Neural cell (in vitro differentiated cells): ENCODE results near the gene MOGAT1. TPM values are rescaled to one million over a fixed set of nuclear protein-coding genes. Genes with fewer than 3 reads are reported as not detected.

Experiments used
- H2AFZ ChIP-seq: fragments of 200-600, 300-800 bp; sonication (generic), shearing (Covaris generic); 2 replicates; pipeline ENCODE4 v1.6.0; 2014; ENCODE audit warnings: low read depth, mild to moderate bottlenecking, antibody characterized with exemption, low read length, moderate library complexity
- H3F3A ChIP-seq: fragments of 200-600 bp; shearing (Covaris generic); 2 replicates; pipeline ENCODE4 v1.6.1; 2016; ENCODE audit warnings: mild to moderate bottlenecking, moderate library complexity, mixed read lengths, antibody characterized with exemption, low read length; ENCODE audit not compliant: insufficient read depth, poor library complexity, severe bottlenecking
- H3K27ac ChIP-seq: fragments of 200-600, 300-800 bp; sonication (generic), shearing (Covaris generic); 2 replicates; pipeline ENCODE4 v1.5.1; 2014; ENCODE audit warnings: mild to moderate bottlenecking, low read length, moderate library complexity
- H3K27me3 ChIP-seq: fragments of 300-800, 200-600 bp; sonication (generic), shearing (Covaris generic); 2 replicates; pipeline ENCODE4 v1.6.0; 2014; ENCODE audit warnings: mild to moderate bottlenecking, low read depth, low read length, moderate library complexity; ENCODE audit not compliant: insufficient read depth
- H3K36me3 ChIP-seq: fragments of 300-800, 200-600 bp; sonication (generic), shearing (Covaris generic); 2 replicates; pipeline ENCODE4 v1.5.1; 2014; ENCODE audit warnings: mild to moderate bottlenecking, antibody characterized with exemption, low read length, moderate library complexity; ENCODE audit not compliant: insufficient read depth
- H3K4me2 ChIP-seq: fragments of 300-800, 200-600 bp; sonication (generic), shearing (Covaris generic); 2 replicates; pipeline ENCODE4 v1.6.0; 2014; ENCODE audit warnings: mild to moderate bottlenecking, low read length
- H3K4me3 ChIP-seq: fragments of 300-800, 200-600 bp; sonication (generic), shearing (Covaris generic); 2 replicates; pipeline ENCODE4 v1.5.1; 2014; ENCODE audit warnings: mild to moderate bottlenecking, low read length, moderate library complexity
- H3K79me2 ChIP-seq: fragments of 200-600 bp; shearing (Covaris generic); replicated peaks from 2 replicates; pipeline ENCODE4 v1.6.0; 2014; ENCODE audit warnings: mild to moderate bottlenecking, low read length, moderate library complexity; ENCODE audit not compliant: insufficient read depth
- H3K9ac ChIP-seq: fragments of 300-800, 200-600 bp; sonication (generic), shearing (Covaris generic); 2 replicates; pipeline ENCODE4 v1.6.1; 2016; ENCODE audit warnings: mild to moderate bottlenecking, low read length, mixed read lengths
- H3K9me2 ChIP-seq: fragments of 200-600 bp; shearing (Covaris generic); 2 replicates; pipeline ENCODE4 v1.6.1; 2016; ENCODE audit warnings: mild to moderate bottlenecking, low read length, mixed read lengths; ENCODE audit not compliant: insufficient read depth
- H3K9me3 ChIP-seq: fragments of 200-600, 300-800 bp; sonication (generic), shearing (Covaris generic); 2 replicates; pipeline ENCODE4 v1.6.1; 2016; ENCODE audit warnings: mild to moderate bottlenecking, mixed run types, low read length, moderate library complexity, mixed read lengths
- H4K20me1 ChIP-seq: fragments of 200-600 bp; shearing (Covaris generic); 2 replicates; pipeline ENCODE4 v1.6.1; 2016; ENCODE audit warnings: mild to moderate bottlenecking, mixed run types; ENCODE audit not compliant: insufficient read depth
- EP300 ChIP-seq: fragments of 450-650 bp; conservative IDR thresholded peaks from 2 replicates; pipeline ENCODE4 v1.6.1; 2014; ENCODE audit warnings: antibody characterized with exemption, mild to moderate bottlenecking, moderate library complexity; ENCODE audit not compliant: poor library complexity, severe bottlenecking
- EZH2 ChIP-seq: fragments of 200-600, 300-800 bp; shearing (Covaris generic), sonication (generic); IDR thresholded peaks from 2 replicates; pipeline ENCODE4 v1.6.1; 2014; ENCODE audit warnings: antibody characterized with exemption, low read length, borderline replicate concordance, mild to moderate bottlenecking; ENCODE audit not compliant: insufficient read depth, poor library complexity, severe bottlenecking
- MXI1 ChIP-seq: fragments of 450-650 bp; conservative IDR thresholded peaks from 2 replicates; pipeline ENCODE4 v1.6.1; 2014; ENCODE audit warnings: antibody characterized with exemption, mild to moderate bottlenecking; ENCODE audit not compliant: poor library complexity, severe bottlenecking
- POLR2AphosphoS5 ChIP-seq: IDR thresholded peaks from 2 replicates; pipeline ENCODE4 v1.6.1; 2012
- SMC3 ChIP-seq: fragments of 450-650 bp; conservative IDR thresholded peaks from 2 replicates; pipeline ENCODE4 v1.6.1; 2014; ENCODE audit warnings: antibody characterized with exemption, mild to moderate bottlenecking, moderate library complexity; ENCODE audit not compliant: poor library complexity
- polyA plus RNA-seq: library from polyadenylated mRNA; depleted of rRNA; stranded (reverse); fragments of >200 nt; gene quantifications from 2 replicates; pipeline ENCODE4 v1.2.3, GENCODE V29; 2014
- TF ChIP-seq, protein P1 (sequence below): IDR thresholded peaks from 2 replicates; pipeline ENCODE4 v1.6.1; 2012; ENCODE audit warnings: borderline replicate concordance
- TF ChIP-seq, protein P2 (sequence below): fragments of 450-650 bp; IDR thresholded peaks from 2 replicates; pipeline ENCODE4 v1.5.1; 2014; ENCODE audit warnings: antibody characterized with exemption, mild to moderate bottlenecking, moderate library complexity; ENCODE audit not compliant: poor library complexity, severe bottlenecking

The MOGAT1 gene
- polyA plus RNA-seq, 1 donor from 2014 or later: not detected

DNA sequence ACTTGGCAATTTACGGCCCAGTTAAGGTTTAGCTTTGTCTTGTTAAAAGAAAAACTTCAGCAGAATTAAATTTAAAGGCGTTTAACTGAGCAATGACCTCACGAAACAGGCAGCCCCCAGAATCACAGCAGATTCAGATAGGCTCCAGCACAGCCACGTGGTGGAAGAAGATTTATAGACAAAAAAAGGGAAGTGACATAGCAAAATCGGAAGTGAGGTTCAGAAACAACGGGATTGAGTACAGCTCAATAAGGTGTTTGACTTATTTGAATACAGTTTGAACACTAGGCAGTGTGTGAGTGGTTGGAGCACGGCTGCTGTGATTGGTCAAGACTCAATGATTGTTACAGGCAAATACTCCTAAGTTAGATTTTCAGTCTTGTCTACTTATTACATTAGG lies 79.8 kb downstream of the MOGAT1 start:
- Histone ChIP-seq H3K36me3 (no peaks in the 10 kb centered on the region), H3K79me2 (no peaks in the 10 kb centered on the region), H3K27me3 (no peaks in the 10 kb centered on the region), H3K4me2 (no peak overlapping the region), H3K9me2 (no peaks in the 10 kb centered on the region), H3K9me3 (no peaks in the 10 kb centered on the region), H3F3A (no peaks in the 10 kb centered on the region), H3K9ac (no peak overlapping the region), H2AFZ (no peak overlapping the region), H3K4me3 (no peak overlapping the region), H4K20me1 (no peaks in the 10 kb centered on the region), H3K27ac (no peak overlapping the region)
- TF ChIP-seq, protein P1, sequence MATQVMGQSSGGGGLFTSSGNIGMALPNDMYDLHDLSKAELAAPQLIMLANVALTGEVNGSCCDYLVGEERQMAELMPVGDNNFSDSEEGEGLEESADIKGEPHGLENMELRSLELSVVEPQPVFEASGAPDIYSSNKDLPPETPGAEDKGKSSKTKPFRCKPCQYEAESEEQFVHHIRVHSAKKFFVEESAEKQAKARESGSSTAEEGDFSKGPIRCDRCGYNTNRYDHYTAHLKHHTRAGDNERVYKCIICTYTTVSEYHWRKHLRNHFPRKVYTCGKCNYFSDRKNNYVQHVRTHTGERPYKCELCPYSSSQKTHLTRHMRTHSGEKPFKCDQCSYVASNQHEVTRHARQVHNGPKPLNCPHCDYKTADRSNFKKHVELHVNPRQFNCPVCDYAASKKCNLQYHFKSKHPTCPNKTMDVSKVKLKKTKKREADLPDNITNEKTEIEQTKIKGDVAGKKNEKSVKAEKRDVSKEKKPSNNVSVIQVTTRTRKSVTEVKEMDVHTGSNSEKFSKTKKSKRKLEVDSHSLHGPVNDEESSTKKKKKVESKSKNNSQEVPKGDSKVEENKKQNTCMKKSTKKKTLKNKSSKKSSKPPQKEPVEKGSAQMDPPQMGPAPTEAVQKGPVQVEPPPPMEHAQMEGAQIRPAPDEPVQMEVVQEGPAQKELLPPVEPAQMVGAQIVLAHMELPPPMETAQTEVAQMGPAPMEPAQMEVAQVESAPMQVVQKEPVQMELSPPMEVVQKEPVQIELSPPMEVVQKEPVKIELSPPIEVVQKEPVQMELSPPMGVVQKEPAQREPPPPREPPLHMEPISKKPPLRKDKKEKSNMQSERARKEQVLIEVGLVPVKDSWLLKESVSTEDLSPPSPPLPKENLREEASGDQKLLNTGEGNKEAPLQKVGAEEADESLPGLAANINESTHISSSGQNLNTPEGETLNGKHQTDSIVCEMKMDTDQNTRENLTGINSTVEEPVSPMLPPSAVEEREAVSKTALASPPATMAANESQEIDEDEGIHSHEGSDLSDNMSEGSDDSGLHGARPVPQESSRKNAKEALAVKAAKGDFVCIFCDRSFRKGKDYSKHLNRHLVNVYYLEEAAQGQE: no peak
- no peak for TF ChIP-seq MXI1

DNA sequence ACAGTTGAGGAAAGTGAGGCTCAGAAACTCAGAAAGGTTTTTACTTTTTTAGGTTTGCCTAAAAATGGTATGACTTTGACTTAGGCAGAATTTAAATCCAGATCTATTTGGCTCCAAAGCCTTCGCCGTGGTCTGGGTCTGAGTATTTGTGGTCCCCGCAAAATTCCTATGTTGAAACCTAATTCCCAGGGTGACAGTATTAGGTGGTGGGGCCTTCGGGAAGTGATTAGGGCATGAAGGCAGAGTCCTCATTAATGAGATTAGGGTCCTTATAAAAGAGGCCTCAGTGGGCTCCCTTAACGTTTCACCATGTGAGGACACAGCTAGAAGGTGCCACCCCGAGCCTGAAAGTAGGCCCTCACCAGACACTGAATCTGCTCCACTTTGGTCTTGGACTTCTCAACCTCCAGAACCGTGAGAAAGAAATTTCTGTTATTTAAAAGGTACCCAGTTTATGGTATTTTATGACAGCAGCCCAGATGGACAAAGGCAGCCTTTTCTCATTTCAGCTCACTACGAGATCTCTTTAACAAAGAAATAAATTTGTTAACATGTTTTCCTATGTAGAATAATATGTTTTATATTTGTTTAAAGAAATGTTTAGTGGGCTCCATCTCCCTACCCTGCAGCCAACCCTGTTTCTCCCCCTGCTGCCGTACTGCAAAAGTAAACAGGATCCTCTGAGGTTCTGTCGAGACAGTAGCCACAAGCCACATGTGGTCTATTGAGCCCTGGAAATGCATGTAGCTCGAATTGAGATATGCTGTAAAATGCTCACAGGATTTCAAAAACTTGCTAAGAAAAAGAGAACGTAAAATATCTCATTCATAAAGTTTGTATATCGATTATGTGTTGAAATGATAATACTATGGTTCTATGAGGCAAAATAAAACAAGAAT lies 80.6 kb downstream of the MOGAT1 start:
- H3K4me2 ChIP-seq: no peak overlapping the region
- H3K27ac ChIP-seq: no peak overlapping the region
- no peaks in the 10 kb centered on the region for H3K36me3 ChIP-seq
- H3K79me2 ChIP-seq: no peaks in the 10 kb centered on the region
- no peaks in the 10 kb centered on the region for H3F3A ChIP-seq
- H3K4me3 ChIP-seq: no peak overlapping the region
- no peak overlapping the region for H3K9ac ChIP-seq
- TF ChIP-seq EP300 (no peak), SMC3 (no peak), POLR2AphosphoS5 (no peak), EZH2 (no peak)
- TF ChIP-seq, protein P2, sequence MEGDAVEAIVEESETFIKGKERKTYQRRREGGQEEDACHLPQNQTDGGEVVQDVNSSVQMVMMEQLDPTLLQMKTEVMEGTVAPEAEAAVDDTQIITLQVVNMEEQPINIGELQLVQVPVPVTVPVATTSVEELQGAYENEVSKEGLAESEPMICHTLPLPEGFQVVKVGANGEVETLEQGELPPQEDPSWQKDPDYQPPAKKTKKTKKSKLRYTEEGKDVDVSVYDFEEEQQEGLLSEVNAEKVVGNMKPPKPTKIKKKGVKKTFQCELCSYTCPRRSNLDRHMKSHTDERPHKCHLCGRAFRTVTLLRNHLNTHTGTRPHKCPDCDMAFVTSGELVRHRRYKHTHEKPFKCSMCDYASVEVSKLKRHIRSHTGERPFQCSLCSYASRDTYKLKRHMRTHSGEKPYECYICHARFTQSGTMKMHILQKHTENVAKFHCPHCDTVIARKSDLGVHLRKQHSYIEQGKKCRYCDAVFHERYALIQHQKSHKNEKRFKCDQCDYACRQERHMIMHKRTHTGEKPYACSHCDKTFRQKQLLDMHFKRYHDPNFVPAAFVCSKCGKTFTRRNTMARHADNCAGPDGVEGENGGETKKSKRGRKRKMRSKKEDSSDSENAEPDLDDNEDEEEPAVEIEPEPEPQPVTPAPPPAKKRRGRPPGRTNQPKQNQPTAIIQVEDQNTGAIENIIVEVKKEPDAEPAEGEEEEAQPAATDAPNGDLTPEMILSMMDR: no peak
- TF ChIP-seq, protein P1: no peak
- H3K9me3 ChIP-seq: no peaks in the 10 kb centered on the region
- H3K27me3 ChIP-seq: no peaks in the 10 kb centered on the region
- no peaks in the 10 kb centered on the region for H4K20me1 ChIP-seq
- no peak overlapping the region for H2AFZ ChIP-seq
- no peaks in the 10 kb centered on the region for H3K9me2 ChIP-seq
